Fibroblast of lung (primary cell): Measurements from ENCODE around the gene FAAP20. TPM values are rescaled to one million over a fixed set of nuclear protein-coding genes. Genes with fewer than 3 reads are reported as not detected.
A peak's percentile ranks its signal among the peaks of the same experiment; 100 is the strongest.

Experiments
- DNase-seq, 2 donors: peaks; one replicate each; pipeline versions ENCODE4 v3.0.0 to v3.0.0-alpha.2; 2010; ENCODE audit warnings: low read depth in 2 of 2
- H2AFZ ChIP-seq: 2 replicates; pipeline ENCODE4 v1.5.1; 2012; ENCODE audit warnings: low read length, control low read depth, inconsistent platforms
- H3K27ac ChIP-seq: 2 replicates; pipeline ENCODE4 v1.5.1; 2011; ENCODE audit warnings: low read length, control low read depth; ENCODE audit not compliant: insufficient read depth
- H3K27me3 ChIP-seq: 2 replicates; pipeline ENCODE4 v1.5.1; 2011; ENCODE audit warnings: mild to moderate bottlenecking, low read length; ENCODE audit not compliant: control insufficient read depth, insufficient read depth
- H3K36me3 ChIP-seq: 2 replicates; pipeline ENCODE4 v1.5.1; 2011; ENCODE audit warnings: low read length; ENCODE audit not compliant: control insufficient read depth, insufficient read depth
- H3K4me1 ChIP-seq: 2 replicates; pipeline ENCODE4 v1.5.1; 2011; ENCODE audit warnings: low read length; ENCODE audit not compliant: control insufficient read depth, insufficient read depth; ENCODE audit errors: extremely low read depth
- H3K4me2 ChIP-seq: 2 replicates; pipeline ENCODE4 v1.5.1; 2011; ENCODE audit warnings: low read length, control low read depth; ENCODE audit not compliant: insufficient read depth; ENCODE audit errors: extremely low read depth
- H3K4me3 ChIP-seq, 4 experiments: fragments of 200-600 bp in 1 of 4; sonication (generic) in 1 of 4; replicated peaks in 1 of 4; 2 replicates each; pipeline ENCODE4 v1.5.1; 2011 to 2016; ENCODE audit warnings: low read length in 4 of 4, low read depth in 3 of 4, mild to moderate bottlenecking in 3 of 4, control low read depth in 2 of 4, inconsistent platforms in 1 of 4, mixed read lengths in 1 of 4; ENCODE audit not compliant: insufficient read depth in 1 of 4; ENCODE audit errors: control extremely low read depth in 1 of 4
- H3K79me2 ChIP-seq: 2 replicates; pipeline ENCODE4 v1.5.1; 2012; ENCODE audit warnings: mild to moderate bottlenecking, low read length, inconsistent platforms; ENCODE audit not compliant: control insufficient read depth, insufficient read depth
- H3K9ac ChIP-seq: 2 replicates; pipeline ENCODE4 v1.5.1; 2011; ENCODE audit warnings: mild to moderate bottlenecking, low read length, control low read depth; ENCODE audit not compliant: insufficient read depth
- H3K9me3 ChIP-seq: 2 replicates; pipeline ENCODE4 v1.5.1; 2012; ENCODE audit warnings: low read depth, low read length; ENCODE audit not compliant: control insufficient read depth, insufficient read depth
- H4K20me1 ChIP-seq: 2 replicates; pipeline ENCODE4 v1.5.1; 2011; ENCODE audit warnings: low read length; ENCODE audit not compliant: control insufficient read depth, insufficient read depth; ENCODE audit errors: extremely low read depth
- CTCF ChIP-seq, 2 donors: IDR thresholded peaks in 1 of 2; conservative IDR thresholded peaks in 1 of 2; 1 replicate in 1 of 2; 2 replicates in 1 of 2; pipeline ENCODE4 v1.5.1; 2011 to 2012; ENCODE audit warnings: low read length in 2 of 2, control low read depth in 1 of 2, inconsistent platforms in 1 of 2, low read depth in 1 of 2, mild to moderate bottlenecking in 1 of 2
- EZH2 ChIP-seq: IDR thresholded peaks from 2 replicates; pipeline ENCODE4 v1.5.1; 2012; ENCODE audit warnings: low read length, control low read depth, mild to moderate bottlenecking; ENCODE audit errors: missing control alignments
- polyA plus RNA-seq, 2 donors: library from polyadenylated mRNA; depleted of rRNA in 1 of 2; stranded (reverse) in 1 of 2; unstranded in 1 of 2; fragments of >200 nt; gene quantifications; 2 replicates each; pipeline ENCODE4 v1.2.1, GENCODE V29; 2011 to 2012; ENCODE audit warnings: missing spikeins in 1 of 2
- total RNA-seq: library from RNA; depleted of rRNA; stranded (reverse); fragments of >200 nt; gene quantifications from 2 replicates; pipeline ENCODE4 v1.2.1, GENCODE V29; 2014

FAAP20 gene
- total and polyA plus RNA-seq, 2 donors (not counting 1 experiment from before 2014, with no cell fraction given): 8.2 to 21.5 TPM

- Histone ChIP-seq H3K9me3 (no peaks in the 10 kb centered on the region), H3K4me3 (no peak overlapping the region), H3K27ac (no peak overlapping the region), H3K79me2 (no peaks in the 10 kb centered on the region), H3K9ac (no peak overlapping the region), H3K36me3 (no peaks in the 10 kb centered on the region), H4K20me1 (no peaks in the 10 kb centered on the region), H2AFZ (no peak overlapping the region), H3K27me3 (no peaks in the 10 kb centered on the region), H3K4me2 (no peak overlapping the region), H3K4me1 (peaks cover 10% of the 10 kb centered on the region)
- no peak for DNase-seq
- TF ChIP-seq CTCF (conservative IDR thresholded peaks at IDR 0.05 in 1 of 2, IDR thresholded peaks at IDR 0.05 in 1 of 2; ENCODE audit: low read depth in 1 of 2, low read length in 2 of 2) (no peak), EZH2 (no peak)
These were observed 6.5 kb upstream of the FAAP20 start for GRCh38 chr1:2201062-2201461.

GRCh38 chr1:2200308-2200943 lies 5.9 kb upstream of the FAAP20 start:
- H3K4me2 ChIP-seq: peak overlapping the region; percentile 64

More at GRCh38 chr1:2200308-2200943, 5.9 kb upstream of the FAAP20 start:
- H3K27me3 ChIP-seq: no peaks in the 10 kb centered on the region
- H3K79me2 ChIP-seq: no peaks in the 10 kb centered on the region
- H3K36me3 ChIP-seq: no peaks in the 10 kb centered on the region
- H3K9me3 ChIP-seq: no peaks in the 10 kb centered on the region
- no peak overlapping the region for H2AFZ ChIP-seq
- peaks cover 10% of the 10 kb centered on the region for H3K4me1 ChIP-seq
- H3K27ac ChIP-seq: no peak overlapping the region
- peak overlapping the region in 2 of 4 experiments; percentile 2 to 28 for H3K4me3 ChIP-seq
- no peaks in the 10 kb centered on the region for H4K20me1 ChIP-seq
- no peak for DNase-seq
- no peak for TF ChIP-seq EZH2
- TF ChIP-seq CTCF (conservative IDR thresholded peaks at IDR 0.05 in 1 of 2, IDR thresholded peaks at IDR 0.05 in 1 of 2; ENCODE audit: low read depth in 1 of 2, low read length in 2 of 2): no peak
- H3K9ac ChIP-seq: peak overlapping the region; percentile 23
